Esophagus muscularis mucosa (tissue), 4 donors: ENCODE measurements around the gene SLC27A3. TPM values are rescaled to one million over a fixed set of nuclear protein-coding genes. Genes with fewer than 3 reads are reported as not detected.

Experiments used
- DNase-seq: peaks from one replicate; pipeline ENCODE4 v3.0.0-alpha.2; 2017; ENCODE audit errors: extremely low spot score
- H3K27ac ChIP-seq, 4 donors: fragments of 200-600 bp; sonication (generic); replicated peaks in 1 of 4; 1 replicate in 3 of 4; 2 replicates in 1 of 4; pipeline ENCODE4 v1.5.1; 2016 to 2019; ENCODE audit warnings: mild to moderate bottlenecking in 1 of 4
- H3K27me3 ChIP-seq, 4 donors: fragments of 200-600 bp; sonication (generic); one replicate each; pipeline versions ENCODE4 v1.5.1 to v1.6.0; 2016 to 2019
- H3K36me3 ChIP-seq, 4 donors: fragments of 200-600 bp; sonication (generic); one replicate each; pipeline ENCODE4 v1.5.1; 2016 to 2019
- H3K4me1 ChIP-seq, 4 donors: fragments of 200-600 bp; sonication (generic); one replicate each; pipeline ENCODE4 v1.5.1; 2016 to 2019
- H3K4me3 ChIP-seq, 4 donors: fragments of 200-600 bp; sonication (generic); 1 replicate in 2 of 4; 2 replicates in 2 of 4; pipeline ENCODE4 v1.5.1; 2016 to 2019; ENCODE audit warnings: mild to moderate bottlenecking in 4 of 4, moderate library complexity in 1 of 4
- H3K9me3 ChIP-seq, 4 donors: fragments of 200-600 bp; sonication (generic); 1 replicate in 3 of 4; 2 replicates in 1 of 4; pipeline ENCODE4 v1.5.1; 2016 to 2019
- CTCF ChIP-seq, 3 experiments: fragments of 200-600 bp in 2 of 3; fragments of 450-650 bp in 1 of 3; sonication (generic) in 2 of 3; IDR thresholded peaks; one replicate each; pipeline ENCODE4 v1.5.1; 2017 to 2019; ENCODE audit warnings: antibody characterized with exemption in 3 of 3, mild to moderate bottlenecking in 2 of 3, moderate library complexity in 1 of 3
- EP300 ChIP-seq: sonication (generic); formaldehyde crosslinking; IDR thresholded peaks from one replicate; pipeline ENCODE4 v1.6.1; 2017; ENCODE audit warnings: antibody characterized with exemption
- POLR2A ChIP-seq: fragments of 450-650 bp; IDR thresholded peaks from one replicate; pipeline ENCODE4 v1.6.1; 2017; ENCODE audit warnings: antibody characterized with exemption, moderate library complexity, mild to moderate bottlenecking, low read depth
- POLR2AphosphoS5 ChIP-seq, 2 donors: sonication (generic); formaldehyde crosslinking; IDR thresholded peaks; one replicate each; pipeline ENCODE4 v1.6.1; 2017; ENCODE audit warnings: antibody characterized with exemption in 2 of 2
- WGBS: methylation state at CpG from one replicate; pipeline ENCODE4 v1.1.5; 2018; 5-methylcytosine and 5-hydroxymethylcytosine counted together
- intact Hi-C: fragments of 100-400 bp; cut with DNase I; formaldehyde crosslinking; loops from one replicate; pipeline ENCODE4 v1.15.1; 2023
- total RNA-seq, 4 donors: library from RNA; depleted of rRNA; stranded (reverse); fragments of >200 nt; gene quantifications; one replicate each; pipeline versions ENCODE4 v1.1.0 to v1.2.1, GENCODE V29; 2016

The SLC27A3 gene
- total RNA-seq, 4 donors from 2014 or later: 12.9 to 29.5 (median 19.9) TPM

DNA sequence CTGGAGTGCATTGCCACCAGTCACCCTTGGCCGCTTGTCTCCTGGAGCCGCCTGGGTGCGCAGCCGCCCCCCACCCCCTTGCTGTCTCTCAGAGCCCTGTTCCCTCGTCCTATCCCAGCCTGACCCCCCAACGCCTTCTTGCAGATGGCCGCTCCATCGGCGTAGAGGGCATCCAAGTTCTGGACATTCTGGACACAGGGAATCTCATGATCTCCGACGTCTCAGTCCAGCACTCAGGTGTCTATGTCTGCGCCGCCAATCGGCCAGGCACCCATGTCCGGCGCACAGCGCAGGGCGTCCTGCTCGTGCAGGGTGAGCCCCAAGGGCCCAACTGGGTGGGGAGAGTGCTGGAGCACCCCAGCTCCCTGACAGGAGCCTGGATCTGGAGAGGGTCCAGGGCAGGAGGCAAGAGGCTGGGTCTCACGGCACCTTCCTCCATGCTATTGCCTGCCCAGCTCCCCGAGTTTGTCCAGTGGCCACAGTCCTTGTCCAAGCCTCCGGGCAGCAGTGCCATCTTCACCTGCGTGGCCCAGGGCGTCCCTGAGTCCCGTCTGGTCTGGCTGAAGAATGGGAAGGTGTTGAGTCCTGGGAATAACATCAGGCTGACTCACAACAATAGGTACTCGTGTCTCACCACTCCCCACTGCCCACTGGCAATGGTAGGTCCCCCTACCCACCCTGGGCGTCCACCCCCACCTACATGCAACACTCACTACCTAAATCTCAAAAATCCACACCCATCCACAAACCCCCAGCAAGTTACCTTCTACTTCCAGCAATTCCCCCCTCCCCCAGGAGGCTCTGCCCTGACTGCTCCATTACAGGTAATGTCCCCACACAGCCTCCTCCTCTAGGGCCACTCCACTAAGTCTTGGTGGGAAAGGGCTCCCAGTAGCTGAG, 24.6 kb downstream of the SLC27A3 start:
- TF ChIP-seq POLR2A (no peak), EP300 (no peak), POLR2AphosphoS5 (IDR thresholded peaks at IDR 0.05) (no peak), CTCF (IDR thresholded peaks at IDR 0.05) (no peak)
- H3K36me3 ChIP-seq: peaks cover 0 to 12% (median 5%) of the 10 kb centered on the region in 4 donors
- H3K4me3 ChIP-seq: no peak overlapping the region
- DNase-seq: no peak
- H3K9me3 ChIP-seq: no peaks in the 10 kb centered on the region
- intact Hi-C loops: loop anchor here (5.0 kb wide), 1 partner anchor 122 kb away; the partner anchor contains the start of gene GATAD2B
- no peak overlapping the region for H3K27ac ChIP-seq
- peaks cover 0 to 18% (median 8%) of the 10 kb centered on the region in 4 donors for H3K4me1 ChIP-seq
- 93% methylated on average over 16 of the region's 27 CpGs for WGBS
- H3K27me3 ChIP-seq: no peaks in the 10 kb centered on the region

DNA sequence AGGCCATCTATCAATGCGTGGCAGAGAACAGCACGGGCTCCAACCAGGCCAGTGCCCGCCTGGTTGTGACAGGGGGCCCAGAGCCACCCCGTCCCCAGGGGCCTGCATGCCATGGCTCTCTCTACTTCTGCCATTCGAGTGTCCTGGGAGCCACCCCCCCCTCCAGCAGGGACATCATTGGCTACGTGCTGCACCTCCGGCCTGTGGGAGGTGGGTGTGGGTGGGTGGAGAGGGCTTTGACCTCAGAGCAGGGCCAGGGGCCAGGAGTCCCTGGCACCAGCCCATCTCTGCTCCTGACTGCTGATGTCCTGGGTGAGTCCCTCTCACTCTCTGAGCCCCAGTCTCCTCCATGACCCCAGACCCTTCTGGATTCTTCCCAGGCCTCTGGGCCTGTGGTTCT, 25.3 kb downstream of the SLC27A3 start:
- no peak for DNase-seq
- H3K4me1 ChIP-seq: peaks cover 5 to 25% (median 15%) of the 10 kb centered on the region in 4 donors
- H3K36me3 ChIP-seq: peaks cover 0 to 12% (median 5%) of the 10 kb centered on the region in 4 donors
- no CpG with 5 or more reads among the region's 7 CpGs for WGBS
- no peak overlapping the region for H3K27ac ChIP-seq
- no peaks in the 10 kb centered on the region for H3K9me3 ChIP-seq
- no peak overlapping the region for H3K4me3 ChIP-seq
- TF ChIP-seq CTCF (IDR thresholded peaks at IDR 0.05) (no peak), EP300 (no peak), POLR2A (no peak), POLR2AphosphoS5 (IDR thresholded peaks at IDR 0.05) (no peak)
- H3K27me3 ChIP-seq: no peaks in the 10 kb centered on the region
- intact Hi-C loops: no loop called here

DNA sequence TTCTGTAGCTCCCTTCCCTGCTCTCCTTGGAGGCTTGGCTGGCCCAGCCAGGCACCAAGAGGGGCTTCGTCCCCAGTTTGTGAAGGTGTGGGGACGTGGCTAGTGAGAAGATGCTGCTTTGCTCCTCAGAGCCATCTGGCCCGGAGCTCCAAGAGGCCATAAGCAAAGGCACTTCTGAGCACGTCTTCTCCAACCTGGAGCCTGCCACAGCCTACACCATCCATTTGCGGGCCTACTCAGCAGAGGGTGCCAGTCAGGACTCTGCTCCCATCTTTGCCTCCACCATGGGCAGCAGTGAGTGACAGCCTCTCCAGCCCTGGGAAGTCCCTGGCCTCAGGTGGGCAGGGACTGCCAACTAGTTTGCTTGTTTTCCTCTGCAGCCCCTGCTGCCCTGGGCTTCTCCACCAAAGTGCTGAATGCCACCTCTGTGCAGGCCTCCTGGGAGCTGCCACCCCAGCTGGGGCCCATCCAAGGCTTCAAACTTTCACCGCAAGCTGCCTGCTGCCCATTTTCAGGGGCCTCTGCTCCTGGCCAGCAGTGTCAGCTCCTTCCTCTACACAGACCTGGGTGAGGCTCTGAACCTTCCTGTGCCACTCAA, 25.9 kb downstream of the SLC27A3 start:
- Histone ChIP-seq H3K36me3 (peaks cover 0 to 17% (median 5%) of the 10 kb centered on the region in 4 donors), H3K4me3 (no peak overlapping the region), H3K9me3 (no peaks in the 10 kb centered on the region), H3K27me3 (no peaks in the 10 kb centered on the region), H3K27ac (no peak overlapping the region), H3K4me1 (peaks cover 11 to 28% (median 20%) of the 10 kb centered on the region in 4 donors)
- TF ChIP-seq EP300: no peak
- intact Hi-C loops: no loop called here
- 93% methylated on average over 6 of the region's 6 CpGs for whole genome bisulfite sequencing
- DNase-seq: no peak

DNA sequence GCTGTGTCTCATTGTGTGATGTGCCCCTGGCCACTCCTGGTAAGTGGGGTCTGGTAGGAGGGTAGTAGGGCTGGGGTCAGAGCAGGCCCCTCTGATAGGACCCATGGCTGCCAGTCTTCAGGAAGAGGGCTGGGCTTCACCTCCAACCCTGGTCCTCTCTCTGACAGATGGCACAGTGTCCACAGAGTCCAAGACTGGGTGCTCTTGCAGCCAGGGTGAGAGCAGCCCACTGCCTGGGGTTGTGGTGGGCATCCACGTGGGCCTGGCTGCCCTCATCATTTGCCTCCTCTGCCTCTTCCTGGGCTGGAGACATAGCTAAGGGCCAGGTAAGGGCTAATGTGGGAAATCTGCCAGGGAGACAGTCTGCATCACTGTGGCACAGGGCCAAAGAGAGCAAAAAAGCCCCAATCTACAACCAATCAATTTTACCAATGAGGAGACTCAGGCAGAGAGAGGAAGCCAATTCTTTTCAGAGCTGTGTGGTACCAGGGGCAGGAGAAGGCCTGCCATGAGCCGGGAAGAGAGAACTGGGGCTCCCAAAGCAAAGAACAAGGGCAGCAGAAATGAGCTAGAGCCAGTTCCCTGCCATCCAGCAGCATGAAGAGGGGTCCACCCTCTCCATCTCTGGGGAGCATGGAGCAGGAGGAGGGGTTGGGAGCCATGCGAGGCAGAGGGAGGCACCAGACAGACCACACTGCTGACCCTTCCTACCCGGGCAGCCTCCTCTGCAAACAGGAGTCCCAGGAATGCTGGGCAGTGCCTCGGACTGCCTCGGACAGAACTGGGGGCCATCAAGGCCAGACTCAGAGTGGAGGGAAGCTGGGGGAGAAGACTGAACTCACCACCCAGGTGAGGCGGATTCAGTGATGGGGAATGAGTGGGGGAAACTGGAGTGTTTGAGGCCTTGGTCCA, 26.8 kb downstream of the SLC27A3 start:
- peaks cover 11 to 28% (median 21%) of the 10 kb centered on the region in 4 donors for H3K4me1 ChIP-seq
- no peaks in the 10 kb centered on the region for H3K9me3 ChIP-seq
- peaks cover 0 to 26% (median 7%) of the 10 kb centered on the region in 4 donors for H3K36me3 ChIP-seq
- intact Hi-C loops: no loop called here
- no peak for DNase-seq
- H3K27me3 ChIP-seq: no peaks in the 10 kb centered on the region
- TF ChIP-seq POLR2A: no peak
- 91% methylated on average over 4 of the region's 7 CpGs for WGBS
- no peak overlapping the region for H3K4me3 ChIP-seq
- H3K27ac ChIP-seq: no peak overlapping the region

DNA sequence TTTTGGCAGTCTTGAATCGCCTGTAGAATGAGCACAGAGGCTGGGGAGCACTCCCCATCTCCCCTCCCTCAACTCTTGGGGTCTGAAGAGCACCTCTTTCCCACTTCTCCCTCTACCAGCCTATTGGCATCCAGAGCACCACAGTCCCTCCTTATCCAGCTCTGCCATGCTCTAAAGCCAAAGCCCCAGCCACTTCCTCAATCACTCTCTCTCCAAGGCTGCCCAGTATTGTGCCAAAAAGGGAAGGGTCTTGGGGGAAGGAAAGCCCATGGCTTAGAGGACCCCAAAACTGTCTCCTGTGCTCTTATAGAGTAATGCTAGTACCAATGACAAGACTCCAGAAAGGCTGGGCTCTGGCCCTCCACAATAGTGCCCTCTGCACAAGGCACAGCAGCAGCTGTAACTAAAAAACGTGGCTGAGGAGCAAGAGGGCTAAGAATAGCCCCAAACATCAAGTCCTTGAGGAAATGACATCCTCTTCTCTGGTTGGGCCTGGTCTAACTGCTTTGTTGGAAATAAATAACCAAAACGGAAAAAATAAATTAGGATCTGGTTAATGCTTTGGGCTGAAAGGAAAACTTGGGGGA, 28.4 kb downstream of the SLC27A3 start:
- intact Hi-C loops: no loop called here
- no peaks in the 10 kb centered on the region for H3K27me3 ChIP-seq
- no peak overlapping the region for H3K27ac ChIP-seq
- 72% methylated on average over 3 of the region's 3 CpGs for WGBS
- no peak overlapping the region for H3K4me3 ChIP-seq
- H3K4me1 ChIP-seq: peaks cover 11 to 28% (median 17%) of the 10 kb centered on the region in 4 donors
- TF ChIP-seq EP300 (no peak), CTCF (IDR thresholded peaks at IDR 0.05) (no peak), POLR2AphosphoS5 (IDR thresholded peaks at IDR 0.05) (no peak), POLR2A (no peak)
- H3K9me3 ChIP-seq: no peaks in the 10 kb centered on the region
- no peak for DNase-seq
- H3K36me3 ChIP-seq: peaks cover 6 to 41% (median 21%) of the 10 kb centered on the region in 4 donors
